T-helper 9 cell (primary cell): ENCODE results near the gene PTPN3.

Experiments used
- DNase-seq: peaks from one replicate; pipeline ENCODE4 v3.0.0-alpha.2; 2020

PTPN3 gene

DNA sequence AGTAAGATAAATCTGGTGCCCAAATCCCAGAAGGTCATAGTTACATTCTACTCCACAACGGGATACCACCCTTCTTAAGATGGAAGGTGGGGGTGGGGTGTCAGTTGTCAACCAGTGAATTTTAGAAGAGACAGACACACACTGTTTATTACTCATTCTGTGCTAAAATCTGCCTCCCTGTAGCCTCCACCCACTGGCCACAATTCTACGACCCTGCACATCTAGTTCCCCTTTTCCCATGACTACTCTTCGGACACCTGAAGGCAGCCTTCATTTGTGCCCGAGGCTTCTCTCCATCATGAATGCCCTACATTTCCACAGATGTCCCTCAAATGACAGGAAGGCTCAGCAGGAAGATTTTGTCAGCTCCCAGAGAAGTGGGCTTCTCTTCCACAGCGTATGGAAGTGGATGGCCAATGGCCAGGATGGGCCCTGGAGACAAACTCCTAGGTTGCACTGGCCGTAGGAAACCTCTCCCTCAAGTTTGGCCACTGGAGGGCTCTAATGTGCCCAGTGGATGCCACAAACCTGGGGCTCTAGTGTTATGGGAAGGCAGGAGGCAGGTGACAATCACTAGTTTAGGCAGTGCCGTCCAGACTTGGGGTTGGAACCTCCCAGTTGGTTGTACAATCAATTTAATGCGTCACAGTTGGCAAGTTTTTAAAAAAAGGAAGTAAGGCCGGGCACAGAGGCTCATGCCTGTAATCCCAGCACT is 46.6 kb downstream of the PTPN3 start:
- DNase-seq = no peak

DNA sequence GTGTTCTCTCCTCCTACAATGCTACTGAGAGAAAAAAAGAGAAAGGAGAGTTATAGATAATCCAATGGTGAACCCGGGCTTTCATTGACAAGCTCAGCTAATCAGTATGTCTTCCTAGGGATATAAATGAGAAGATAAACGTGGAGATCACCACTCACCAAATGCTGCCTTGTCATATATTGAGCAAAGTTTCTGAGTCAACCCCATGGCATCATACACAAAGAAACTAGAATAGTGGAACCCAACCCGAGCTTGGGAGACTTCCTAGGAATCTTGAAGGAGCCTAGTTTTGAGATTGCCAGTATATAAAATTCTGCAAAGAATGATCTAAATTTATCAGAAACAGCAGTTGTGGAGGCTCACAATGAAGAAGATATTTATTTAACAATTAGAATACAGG is 47.8 kb downstream of the PTPN3 start:
- DNase-seq = no peak

DNA sequence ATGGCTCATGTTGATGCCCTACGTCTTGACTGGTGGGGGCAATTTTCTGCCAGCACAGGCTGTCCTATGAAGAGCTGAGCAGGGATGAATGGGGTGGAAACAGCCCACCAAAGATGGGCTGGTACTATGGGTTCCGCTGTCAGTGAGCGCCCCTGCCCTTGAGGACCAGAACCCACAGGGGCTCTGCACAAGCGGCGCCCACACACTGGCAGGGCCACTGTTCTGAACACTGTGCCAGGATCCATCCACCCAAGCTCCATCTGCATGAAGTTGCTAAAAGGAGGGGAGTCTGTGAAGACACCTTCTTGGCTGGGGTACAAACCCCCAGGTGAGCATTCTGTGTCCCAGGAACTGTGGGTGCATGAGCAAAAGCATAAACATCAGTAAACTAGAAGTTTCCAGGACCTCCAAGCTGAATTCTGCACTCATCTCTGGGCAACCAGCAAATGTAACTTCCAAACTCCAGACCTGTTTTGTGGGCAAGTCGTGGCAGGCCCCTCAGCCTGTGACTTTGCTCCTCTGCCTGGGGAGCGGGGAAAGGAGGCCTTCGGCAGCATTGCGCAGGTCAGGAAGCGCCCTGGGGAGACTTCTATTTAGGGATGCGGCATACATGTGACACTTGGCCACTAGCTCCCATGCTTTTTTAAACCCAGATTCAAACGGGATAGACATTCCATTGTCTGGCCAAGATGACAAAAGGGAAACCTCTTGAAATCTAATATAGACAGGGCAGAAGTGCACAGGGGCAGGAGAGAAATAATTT is 48.9 kb downstream of the PTPN3 start:
- DNase-seq = no peak

DNA sequence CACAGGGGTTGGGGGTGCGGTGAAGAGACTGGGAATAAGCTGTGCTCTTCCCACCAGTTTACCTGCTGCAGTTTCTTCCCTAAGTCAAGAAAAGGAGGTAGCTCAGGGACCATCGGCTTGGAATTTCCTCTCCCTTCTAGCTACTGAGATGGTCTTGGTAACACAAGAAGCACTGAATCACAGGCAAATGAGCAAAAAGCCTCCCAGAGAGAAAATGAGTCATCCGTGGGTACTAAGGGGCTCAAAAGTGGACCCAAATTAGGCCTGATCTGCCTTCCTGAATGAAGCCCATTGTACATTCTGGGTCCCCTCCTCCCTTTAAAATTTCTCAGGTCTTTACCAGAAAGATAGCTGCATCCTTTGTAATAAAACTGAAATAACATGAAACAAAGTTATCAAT is 49.9 kb downstream of the PTPN3 start:
- DNase-seq = no peak

DNA sequence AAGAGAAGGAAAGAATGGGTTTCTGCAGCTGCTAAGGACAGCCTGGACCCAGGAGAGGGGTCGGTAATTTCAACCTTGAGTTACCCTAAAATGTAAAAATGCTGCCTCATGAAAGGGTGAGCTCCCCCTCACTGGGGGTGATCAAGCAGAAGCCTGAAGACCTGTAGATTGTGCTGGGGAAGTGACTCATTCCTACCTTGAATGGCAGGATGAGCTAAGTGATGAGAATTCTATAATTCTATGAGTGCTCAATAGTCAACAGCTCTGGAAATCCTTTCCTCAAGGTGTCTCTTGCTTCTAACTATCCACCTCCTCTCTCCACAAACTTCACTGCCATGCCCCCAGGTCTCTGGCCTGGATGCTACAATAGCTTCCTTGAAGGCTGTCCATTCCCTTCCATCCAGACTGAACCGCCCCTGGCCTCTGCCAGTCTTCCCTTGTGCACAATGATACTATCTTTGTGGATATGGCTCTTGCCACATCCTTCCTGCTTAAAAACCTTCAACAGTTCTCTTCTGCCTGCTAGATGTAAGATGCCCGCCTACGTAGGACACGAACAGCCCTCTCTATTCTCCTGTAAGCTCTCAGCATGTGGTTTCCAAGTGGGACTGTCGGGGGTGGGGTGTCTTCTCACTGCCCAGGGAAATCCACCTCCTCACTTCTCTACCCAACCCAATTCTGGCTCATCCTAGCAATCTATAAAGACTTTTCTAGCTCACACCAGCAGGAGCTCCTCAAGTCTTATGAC is 50.6 kb downstream of the PTPN3 start:
- no peak for DNase-seq

DNA sequence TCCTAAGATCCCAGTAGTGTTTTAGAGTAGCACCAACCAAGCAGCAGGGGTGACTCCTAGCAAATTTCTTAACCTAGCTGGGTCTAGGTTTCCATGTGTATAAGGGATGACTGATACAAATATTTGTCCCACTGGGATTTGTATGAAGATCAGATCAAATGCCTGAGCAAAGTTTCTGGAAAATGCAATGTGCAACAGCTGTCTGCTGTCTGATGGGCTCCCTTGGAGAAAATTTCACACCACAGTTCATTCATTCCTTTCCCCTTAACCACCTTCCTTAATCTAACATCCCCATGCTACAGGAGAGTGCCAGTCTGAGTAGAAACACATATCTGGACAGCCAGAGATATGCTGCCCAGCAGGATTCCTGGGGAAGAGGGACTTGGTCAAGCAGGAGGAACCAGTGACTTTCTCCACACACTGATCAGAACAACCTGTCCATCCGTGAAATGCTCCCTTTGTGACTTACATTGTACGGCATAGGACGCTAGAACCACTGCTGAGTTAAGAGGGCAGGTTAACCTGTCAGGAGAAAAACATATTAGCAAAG is 53.3 kb downstream of the PTPN3 start:
- DNase-seq = no peak

DNA sequence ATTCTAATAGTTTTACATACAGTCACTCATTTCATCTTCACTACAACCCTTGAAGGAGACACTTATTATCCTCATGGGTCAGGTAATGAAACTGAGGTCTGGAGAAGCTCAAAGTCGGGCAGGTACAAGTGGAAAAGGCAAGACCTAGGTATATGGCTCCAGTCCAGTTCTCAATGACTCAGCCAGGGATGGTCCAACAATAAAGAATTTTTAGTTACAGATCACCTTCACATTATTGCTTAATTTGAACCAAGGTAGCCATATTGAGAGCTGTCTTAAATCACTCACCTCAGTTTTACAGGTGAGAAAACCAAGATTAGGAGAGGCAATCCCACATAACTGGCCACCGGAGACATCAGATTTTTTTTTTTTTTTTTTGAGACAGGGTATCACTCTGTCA is 55.4 kb downstream of the PTPN3 start:
- no peak for DNase-seq

DNA sequence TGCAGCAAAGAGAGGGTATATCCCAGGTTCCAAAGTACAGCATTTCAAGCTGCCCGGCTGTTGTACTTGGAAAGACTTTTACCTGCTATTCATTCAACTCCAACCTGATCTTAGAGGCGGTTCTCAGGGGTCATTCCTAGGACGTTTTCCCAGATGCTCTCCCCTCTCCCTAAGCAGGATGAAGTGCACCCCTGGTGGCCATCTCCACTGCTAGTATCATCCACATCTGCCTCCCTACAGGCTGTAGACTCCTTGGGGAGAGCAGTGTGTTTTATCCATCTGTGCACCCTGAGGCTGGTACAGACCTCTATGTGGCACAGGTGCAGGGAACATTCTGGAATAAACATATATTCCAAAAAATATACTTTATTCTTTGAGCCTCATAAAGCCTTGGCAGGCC is 56.8 kb downstream of the PTPN3 start:
- DNase-seq = no peak

DNA sequence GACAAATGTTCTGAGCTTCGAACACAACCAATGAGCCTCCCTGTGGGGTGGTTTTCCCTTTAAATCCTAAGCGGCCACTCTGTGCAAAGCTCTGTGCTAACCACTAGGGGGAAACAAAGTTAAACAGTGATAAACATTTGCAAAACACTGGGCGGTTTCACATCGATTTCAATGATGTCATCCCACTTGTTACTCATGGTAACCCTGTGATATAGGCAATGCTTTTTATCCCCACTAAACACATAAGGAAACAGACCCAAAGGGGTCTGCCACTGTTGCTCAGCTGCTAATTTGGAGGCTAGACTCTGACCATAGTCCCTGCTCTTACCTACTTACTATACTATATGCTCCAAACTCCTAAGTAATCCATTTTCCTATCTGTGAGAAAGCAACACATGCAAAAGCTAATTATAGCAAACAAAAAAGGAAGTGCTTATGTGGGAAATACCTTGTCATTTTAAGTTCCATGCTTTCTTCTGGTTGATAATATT is 57.3 kb downstream of the PTPN3 start:
- DNase-seq = no peak

DNA sequence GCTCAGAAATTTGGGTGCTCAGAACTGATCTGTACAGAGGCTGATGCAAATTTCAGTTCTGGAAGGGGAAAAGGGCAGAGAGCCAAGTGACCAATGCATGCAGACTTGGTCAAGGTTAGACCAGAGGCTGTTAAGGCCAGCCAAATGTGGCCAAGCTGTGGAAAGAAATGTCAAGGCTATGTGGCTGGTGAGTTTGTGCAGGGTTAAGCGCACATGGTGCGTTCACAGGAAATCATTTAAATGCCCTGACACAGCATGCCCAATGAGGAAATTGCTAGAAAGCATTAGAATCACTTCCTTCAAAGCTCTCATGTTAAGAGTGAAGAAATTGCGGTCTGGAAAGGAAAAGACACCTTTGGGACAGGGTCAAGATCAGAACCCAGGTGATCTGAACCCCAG is 58.0 kb downstream of the PTPN3 start:
- no peak for DNase-seq

DNA sequence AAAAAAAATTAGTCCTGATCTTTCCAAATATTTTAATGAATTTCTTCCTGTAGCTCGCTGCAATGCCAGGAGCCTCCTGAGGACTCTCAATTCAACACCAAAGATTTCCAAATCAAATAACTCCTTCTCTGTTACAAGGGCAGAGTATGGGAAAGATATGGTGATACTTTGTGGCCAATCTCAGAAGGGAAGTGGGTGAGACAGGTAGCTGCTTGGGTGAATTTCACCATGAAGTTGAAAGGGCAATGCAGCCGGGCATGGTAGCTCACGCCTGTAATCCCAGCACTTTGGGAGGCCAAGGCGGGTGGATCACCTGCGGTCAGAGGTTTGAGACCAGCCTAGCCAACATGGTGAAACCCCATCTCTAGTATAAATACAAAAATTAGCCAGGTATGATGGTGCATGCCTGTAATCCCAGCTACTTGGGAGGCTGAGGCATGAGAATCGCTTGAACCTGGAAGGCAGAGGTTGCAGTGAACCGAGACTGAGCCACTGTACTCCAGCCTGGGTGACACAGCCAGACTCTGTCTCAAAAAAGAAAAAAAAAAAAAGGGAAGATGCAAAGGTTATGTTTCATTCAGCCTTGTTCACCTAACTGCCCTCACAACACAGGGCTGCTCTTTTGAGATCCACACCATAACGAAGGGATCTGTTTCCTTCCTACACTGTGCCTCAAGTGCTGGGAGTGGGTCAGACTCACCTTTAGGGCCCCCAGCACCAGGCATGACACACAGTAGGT is 58.6 kb downstream of the PTPN3 start:
- no peak for DNase-seq

DNA sequence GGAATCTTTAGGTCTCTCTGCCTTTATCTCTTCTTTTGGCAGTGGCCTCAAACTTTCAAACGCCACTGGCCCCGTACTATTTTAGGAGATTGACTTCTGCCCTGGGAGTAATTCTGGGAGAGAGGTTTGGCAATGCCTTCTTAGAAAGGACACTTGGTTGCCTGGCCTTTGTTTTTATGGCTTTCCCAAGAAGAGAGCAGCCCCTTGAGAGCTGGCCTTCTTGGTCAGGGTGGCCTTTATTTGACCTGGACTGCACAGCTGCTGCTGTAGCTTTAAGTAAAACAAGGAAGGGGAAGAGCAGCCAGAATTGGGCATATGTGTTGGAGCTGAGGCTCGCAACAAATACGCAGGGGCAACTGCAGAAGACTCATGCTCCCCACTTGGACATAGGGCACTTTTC is 60.8 kb downstream of the PTPN3 start:
- no peak for DNase-seq

DNA sequence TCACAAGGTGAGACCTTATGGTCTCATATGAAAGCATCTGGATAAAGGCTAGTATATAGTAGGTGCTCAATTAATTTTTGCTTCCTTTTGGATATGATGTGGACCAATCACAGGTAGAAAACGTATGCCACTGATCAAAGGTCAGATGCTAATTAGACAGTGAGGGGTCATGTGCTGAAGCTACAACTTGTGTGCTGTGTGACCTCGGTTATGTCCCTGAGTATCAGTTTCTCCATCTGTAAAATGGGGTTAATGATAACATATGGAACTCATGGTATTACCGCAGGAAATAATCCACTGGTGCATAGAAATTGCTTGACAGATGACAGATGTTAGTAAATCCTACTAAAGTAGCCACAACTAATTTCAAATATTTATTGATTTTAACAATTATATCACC is 62.0 kb downstream of the PTPN3 start:
- DNase-seq = no peak

DNA sequence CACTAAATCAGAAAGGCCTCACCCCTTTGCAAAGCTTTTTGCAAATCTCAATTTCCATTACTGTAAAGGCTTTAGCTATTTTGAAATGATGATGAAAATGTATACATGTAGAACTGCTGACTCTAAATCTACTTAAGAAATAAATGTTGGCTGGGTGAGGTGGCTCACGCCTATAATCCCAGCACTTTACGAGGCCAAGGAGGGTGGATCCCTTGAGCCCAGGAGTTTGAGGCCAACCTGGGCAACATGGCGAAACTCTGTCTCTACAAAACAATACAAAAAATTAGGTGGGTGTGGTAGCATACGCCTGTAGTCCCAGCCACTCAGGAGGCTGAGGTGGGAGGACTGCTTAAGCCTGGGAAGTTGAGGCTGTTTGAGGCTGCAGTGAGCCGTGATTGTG is 64.6 kb downstream of the PTPN3 start:
- no peak for DNase-seq

DNA sequence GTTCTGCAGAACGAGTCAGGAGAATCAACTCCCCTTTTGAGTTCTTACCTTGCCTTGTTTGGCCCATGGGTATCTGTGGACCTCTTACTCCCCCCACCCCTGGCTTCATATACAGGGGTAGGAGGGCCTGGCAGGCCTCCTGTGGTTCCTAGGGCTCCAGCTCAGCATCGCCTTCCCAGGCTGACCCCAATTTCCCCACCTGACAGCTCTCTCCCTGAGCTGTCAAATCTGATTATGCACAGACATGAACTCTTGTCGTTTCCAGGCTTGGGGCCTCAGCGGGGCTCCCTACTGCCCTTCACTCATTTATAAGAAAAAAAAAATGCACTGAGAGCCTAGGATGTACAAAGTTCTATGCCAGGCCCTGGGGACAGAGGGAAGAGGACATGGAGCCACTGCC is 67.9 kb downstream of the PTPN3 start:
- DNase-seq = no peak

DNA sequence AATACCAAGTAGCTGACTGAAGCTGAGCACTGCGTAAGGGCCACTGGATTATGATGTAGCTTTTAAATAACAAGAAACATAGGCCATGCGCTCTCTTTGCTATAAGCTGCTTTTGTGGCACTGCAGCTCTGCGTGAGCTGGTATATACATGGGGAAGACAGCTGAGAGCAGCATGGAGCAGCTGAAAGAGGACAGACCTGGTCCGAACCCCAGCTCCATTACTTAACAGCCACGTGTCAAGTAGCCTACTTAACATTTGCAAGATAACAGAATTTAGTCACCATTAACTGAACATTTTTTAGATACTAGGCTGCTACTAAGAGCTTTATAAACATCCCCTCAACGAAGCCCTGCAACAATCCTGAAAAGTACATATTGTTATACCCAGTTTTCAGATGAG is 69.3 kb downstream of the PTPN3 start:
- DNase-seq = no peak

DNA sequence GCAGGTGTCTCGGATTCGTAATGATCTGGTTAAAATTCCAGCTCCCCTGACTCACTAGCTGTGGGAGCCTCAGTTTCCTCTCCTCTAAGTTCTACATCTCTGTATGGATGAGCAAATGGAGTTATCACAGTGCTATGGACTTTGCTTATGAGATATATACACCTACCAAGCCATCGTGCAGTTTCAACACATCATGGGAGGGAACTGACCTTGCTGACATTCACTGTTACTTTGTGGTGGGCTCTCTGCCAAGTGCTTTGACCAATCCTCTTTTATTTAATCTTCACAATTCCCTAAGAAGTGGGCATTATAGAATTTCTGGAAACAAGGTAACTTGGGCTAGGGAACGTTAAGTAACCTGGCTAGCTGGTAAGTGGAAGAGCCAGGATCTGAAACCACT is 70.2 kb downstream of the PTPN3 start:
- no peak for DNase-seq

DNA sequence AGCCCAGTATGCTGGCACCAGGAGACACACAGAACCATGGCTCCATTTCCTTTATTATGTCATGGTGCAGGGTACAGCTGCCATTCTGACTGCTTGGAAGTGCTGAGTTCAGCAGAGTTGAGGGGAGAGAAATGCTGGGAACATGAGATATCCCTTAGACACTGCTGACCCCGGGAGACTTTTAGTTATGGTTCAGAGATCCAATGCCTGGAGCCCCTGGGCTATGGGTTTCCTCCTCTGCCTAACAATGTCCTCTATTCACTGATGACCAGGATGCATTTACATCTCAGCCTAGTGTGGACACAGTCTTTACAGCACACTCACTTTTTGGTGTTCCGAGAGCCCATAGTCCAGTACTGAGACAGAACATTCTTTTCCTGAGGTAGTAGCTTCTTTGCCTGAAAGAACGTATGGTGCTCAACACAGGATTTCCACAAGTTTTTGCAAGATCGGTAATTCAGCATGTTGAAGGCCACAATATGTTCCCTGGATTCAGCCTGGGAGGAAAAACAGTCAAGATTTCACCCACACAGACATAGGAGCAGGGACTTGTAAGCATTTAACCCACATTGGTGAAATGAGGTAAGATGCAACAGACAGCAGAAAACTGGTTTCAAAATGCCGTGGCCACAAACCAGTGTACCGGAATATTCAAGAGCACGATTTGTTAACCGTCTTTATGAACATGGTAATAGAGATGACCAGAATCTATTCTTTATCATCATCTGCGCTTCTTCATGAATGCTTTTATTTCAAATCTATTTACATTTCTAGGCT is 71.3 kb downstream of the PTPN3 start:
- no peak for DNase-seq

DNA sequence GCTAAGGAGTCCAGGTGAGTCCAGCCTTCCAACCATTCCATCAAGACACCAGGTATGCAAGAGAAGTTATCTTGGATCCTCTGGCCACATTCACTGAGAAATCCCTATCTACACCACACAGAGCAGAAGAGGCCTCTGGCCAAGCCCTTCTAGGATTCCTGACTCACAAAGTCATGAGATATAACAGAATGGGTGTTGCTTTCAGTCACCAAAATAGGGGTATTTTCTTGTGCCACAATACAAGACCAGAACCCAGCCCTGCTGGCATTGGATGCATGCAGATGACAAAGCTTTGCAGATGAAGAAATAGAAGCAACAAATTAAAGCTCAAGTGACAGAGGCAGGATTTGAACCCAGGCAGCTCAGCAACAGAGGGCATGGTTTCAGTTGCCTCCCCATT is 73.5 kb downstream of the PTPN3 start:
- DNase-seq = no peak

DNA sequence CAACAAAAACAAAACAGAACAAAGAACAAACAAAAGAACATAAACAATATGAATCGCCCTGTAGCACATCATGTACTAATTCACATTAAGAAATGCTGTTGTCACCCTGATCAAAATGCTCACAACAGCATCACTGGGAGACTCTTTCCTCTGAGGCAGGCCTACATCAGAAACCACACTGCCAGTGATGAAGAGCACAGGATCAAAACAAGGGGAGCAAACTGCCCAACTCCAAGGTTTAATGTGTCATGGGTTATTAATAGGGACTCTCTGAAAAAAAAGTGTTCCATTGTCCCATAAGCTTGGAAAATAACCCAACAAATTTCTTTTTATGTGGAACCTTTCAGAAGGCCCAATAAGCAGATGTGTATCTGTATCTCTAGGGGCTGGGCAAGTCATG is 74.2 kb downstream of the PTPN3 start:
- DNase-seq = no peak

DNA sequence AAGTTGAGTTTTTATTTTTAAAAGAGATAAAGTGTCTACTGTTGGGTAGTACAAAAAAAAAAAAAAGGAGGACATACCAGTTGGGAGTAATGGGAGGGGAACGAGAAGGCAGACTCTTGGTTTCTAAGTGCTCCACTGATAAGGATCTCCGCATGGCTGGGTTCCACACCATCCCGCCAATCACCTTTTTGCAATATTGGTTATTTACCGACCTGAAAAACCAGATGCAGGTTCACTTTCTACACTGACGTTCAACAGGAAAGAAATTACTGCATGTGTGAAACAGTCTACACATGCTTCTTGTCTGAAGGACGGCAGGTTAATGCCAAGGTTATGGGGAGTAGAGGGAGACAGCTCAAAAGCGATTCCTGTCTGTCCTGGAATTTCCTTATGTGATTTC is 75.5 kb downstream of the PTPN3 start:
- no peak for DNase-seq
